ENCODE results near the gene NEDD4L.
"Not testable (repeated sequence)": the region's sequence is repeated elsewhere in the genome, so short reads cannot be mapped to it uniquely, and the experiment has no call there.

Gene NEDD4L

DNA sequence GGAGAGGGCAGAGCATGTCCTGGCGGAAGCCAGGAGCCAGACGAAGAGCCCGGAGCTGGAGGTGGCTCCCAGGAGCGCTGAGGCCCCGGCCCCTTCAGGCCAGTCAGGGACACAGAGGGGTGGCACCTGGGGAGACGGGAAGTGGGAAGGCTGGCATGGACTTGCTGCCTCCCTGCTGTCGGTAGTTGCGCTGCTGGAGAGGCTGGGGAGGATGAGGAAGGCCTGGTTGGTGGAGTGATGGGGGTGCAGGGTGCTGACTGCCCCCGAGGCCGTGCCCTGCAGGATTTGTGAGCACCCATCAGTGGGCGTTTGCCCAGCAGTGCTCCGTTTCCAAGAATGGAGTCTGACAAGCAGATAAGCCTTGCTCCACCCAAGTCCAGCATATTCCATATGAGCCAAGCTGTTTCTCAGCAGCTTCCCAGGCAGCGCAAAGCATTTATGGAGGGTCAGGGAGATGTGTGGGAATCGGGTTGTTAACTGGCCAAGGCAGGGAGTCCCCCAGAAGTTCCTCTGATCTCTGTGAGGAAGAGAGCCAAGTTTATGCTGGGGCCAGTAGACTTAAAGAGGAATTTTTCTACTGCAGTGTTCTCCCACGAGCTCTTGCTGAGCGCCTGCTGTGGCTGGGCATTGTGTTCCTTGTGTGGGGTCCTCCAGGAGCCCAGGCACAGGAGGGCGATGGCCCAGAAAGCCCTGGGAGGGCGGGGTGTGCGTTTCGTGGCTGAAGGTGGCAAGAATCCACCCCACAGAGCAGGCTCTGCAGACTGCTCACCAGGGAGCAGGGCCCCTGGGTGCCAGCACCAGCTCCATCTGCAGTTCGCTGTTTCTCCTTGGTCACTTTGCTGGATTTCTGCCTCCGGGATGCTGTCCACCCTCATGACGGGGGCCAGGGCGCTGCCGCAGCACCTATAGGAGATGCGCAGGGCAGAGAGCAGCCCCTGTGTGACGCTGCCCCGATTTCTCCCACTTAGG is 334.7 kb downstream of the NEDD4L start:
- intact Hi-C loops (cut with DNase I): no loop called here
- DNase-seq: no peak

DNA sequence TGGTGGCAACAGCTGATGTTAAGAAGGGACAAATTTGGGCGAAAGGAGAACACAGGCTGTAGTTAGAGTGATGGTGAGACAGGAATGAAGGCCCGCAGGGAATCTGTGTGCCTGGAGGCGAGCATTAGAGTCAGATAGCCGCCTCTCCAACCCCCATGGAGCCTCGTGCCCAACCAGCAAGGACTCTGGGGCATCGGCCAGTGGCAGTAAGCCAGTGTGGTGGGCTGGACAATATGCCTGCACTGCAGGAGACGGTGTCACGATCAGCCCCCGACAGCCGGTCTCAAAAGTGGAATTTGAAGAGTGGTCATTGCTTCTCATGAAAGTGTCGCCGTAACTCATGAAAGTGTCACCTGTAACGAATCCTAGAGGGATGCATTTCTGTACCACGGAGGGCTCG is 335.4 kb downstream of the NEDD4L start:
- no peak for DNase-seq
- intact Hi-C loops (cut with DNase I): no loop called here

GRCh38 chr18:58380113-58380512 is 336.1 kb downstream of the NEDD4L start:
- DNase-seq; intact Hi-C loops (cut with DNase I): not testable (repeated sequence)

GRCh38 chr18:58381676-58382411 is 337.8 kb downstream of the NEDD4L start:
- DNase-seq: no peak
- intact Hi-C loops (cut with DNase I): no loop called here

GRCh38 chr18:58382446-58382845 is 338.4 kb downstream of the NEDD4L start:
- intact Hi-C loops (cut with DNase I): no loop called here
- DNase-seq: no peak

DNA sequence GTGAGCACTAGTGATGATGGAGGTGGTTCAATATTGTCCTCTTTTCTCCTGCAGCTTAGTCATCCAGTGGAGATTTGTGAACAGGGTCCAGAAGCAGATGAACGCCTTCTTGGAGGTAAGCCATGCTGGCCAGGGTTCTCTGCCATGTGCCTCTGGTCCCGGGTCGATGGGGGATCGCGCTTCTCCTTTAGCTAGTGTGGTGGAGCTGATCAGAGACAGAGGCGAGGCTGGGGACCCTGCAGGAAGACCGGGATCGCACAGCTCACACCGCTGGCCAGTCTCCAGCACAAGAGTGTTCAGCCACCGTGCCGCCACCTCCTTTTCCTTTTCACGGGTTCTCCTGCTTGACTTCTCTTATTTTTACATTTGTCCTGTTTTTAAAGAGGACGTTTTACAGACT is 341.4 kb downstream of the NEDD4L start:
- peak in 1 of 42 donors; percentile 40 for DNase-seq

DNA sequence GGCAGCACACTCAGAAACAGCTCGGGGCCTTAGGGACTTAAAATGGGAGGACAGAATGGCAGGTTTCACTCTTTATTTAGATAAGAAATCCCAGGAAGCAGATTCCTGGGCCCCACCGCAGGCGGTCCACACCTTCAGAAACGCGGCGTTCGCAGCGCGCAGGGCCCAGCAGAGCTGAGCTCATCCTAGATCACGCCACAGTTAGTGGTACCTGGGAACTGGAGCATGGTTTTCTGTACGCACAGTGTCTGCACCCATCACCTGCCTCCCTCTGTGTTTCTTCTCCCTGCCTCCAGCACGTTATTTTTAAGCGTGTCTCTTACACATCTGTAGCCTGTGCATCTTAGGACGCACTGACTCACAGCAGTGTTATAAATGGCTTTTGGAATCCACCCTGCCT is 342.8 kb downstream of the NEDD4L start:
- DNase-seq: peak in 40 of 42 donors; percentile 27 to 90 (median 62)
- intact Hi-C loops (cut with DNase I): no loop called here

More for the DNA sequence above, 341.4 kb downstream of the NEDD4L start:
- intact Hi-C loops (cut with DNase I): no loop called here

GRCh38 chr18:58387716-58388115 is 343.7 kb downstream of the NEDD4L start:
- intact Hi-C loops (cut with DNase I): no loop called here

DNA sequence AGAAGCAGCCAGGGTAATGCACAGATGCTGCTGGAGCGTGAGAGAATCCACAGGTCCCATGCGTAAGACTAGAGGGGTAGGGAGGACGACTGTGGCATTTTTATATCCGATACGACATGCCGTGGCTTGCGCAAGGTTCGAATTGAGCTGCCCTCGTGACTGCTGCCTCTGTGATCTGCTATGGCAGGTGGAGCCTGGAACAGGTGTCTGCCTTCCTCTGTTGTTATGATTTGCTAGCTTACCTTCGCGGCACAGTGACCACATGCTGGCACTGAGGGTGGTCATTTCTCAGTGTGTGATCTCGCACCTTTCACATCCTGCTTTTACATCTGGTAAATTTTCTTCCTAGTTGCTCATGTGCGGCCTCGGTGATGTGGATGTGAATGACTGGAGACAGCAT is 344.7 kb downstream of the NEDD4L start:
- intact Hi-C loops (cut with DNase I): no loop called here

More at GRCh38 chr18:58387716-58388115, 343.7 kb downstream of the NEDD4L start:
- DNase-seq: peak in 2 of 42 donors; percentile 20

GRCh38 chr18:58389745-58390144 is 345.7 kb downstream of the NEDD4L start:
- peak in 1 of 42 donors; percentile 31 for DNase-seq
- intact Hi-C loops (cut with DNase I): no loop called here

More for the DNA sequence above, 344.7 kb downstream of the NEDD4L start:
- DNase-seq: no peak

DNA sequence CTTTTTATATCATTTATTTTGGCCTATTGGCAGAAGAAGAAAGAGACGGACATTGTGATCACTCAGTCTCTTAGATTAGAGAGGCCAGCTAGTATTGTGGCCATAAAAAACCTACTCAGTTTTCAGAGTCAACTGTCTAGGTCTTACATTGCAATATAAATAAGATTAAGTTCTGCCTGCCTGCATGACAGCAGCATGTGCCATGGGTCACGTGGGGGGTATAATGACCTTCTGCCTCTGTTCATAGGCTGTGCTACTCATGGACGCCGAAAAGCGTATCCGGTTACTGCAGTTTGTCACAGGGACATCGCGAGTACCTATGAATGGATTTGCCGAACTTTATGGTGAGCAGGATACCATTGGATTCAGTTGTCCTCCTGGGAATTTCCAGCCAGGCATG is 346.4 kb downstream of the NEDD4L start:
- DNase-seq: peak in 1 of 42 donors; percentile 9
- intact Hi-C loops (cut with DNase I): no loop called here

DNA sequence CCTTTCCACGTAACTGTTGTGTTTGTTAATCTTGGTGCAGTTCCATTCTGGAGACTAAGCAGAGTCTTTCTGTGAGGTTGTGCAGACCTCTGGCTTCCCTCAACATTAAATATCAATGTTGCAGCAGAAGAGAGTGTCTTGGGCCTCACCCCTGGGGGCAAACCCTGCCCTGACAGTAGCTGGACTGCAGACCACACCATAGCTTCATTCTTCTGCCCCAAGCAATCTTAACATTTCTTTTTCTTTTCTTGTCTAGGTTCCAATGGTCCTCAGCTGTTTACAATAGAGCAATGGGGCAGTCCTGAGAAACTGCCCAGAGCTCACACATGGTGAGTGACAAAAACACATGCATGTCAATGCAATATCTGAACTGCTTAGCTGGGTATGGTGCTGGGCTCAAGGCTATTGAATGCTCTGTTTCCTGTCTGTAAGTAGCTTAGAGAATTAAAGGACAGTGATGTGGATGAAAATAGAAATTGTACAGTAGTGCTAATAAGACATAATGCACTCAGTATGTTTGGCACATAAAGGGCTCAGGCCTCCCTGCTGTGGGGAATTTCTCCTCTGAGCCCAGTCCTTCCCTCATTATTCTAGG is 347.3 kb downstream of the NEDD4L start:
- intact Hi-C loops (cut with DNase I): no loop called here

DNA sequence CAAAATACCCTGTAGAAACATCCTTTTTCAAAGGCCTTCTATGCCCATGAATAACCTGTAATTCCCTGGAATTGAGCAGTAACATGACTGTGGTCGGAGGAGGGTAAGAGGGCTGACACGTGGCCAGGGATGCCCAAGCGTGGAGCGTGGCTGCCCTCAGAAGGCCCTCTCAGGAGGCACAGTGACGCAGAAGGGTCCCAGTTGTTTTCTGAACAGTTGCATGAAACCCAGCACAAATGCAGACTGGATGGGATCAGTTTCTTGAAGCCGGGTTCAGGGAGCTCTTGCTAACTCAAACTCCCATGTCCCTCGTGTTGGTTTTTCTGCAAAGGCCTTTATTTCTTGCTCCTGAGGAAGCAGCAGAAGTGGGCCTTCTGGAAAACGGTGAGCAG is 347.9 kb downstream of the NEDD4L start:
- intact Hi-C loops (cut with DNase I): no loop called here
- peak in 1 of 42 donors; percentile 9 for DNase-seq

More for the DNA sequence above, 347.3 kb downstream of the NEDD4L start:
- DNase-seq: peak in 1 of 42 donors; percentile 6

DNA sequence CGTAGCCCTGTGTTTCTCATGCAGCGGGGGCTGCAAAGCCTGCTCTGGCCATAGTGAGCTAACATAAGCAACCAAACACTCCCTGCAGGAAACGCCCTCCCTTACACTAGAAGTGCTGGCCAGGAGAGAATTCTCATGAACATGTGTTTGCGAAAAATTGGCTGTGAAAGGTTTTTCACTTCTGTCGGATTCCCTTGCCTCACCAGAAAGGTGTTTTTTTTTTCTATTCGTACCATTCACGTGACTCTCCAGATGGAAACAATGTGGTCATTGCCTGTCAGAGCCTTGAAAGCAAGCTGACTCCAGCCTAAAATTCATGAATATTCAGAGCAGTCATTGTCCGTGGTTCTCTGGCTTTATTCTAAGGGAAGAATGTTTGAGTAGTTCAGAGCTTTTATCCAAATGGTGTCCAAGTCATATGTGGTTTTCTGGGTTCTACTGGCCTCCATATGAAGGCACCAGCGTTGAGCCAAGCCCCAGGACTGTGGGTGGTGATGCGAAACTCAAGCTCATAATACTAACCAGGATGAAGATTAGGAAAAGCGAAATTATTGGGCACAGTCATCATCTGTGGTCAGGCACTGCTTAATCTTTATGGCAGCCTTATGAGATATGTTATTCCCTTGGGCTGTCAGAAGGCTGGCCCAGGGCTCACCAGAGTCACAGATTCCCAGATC is 348.4 kb downstream of the NEDD4L start:
- peak in 1 of 42 donors; percentile 7 for DNase-seq
- intact Hi-C loops (cut with DNase I): no loop called here

GRCh38 chr18:58393295-58393694 is 349.3 kb downstream of the NEDD4L start:
- intact Hi-C loops (cut with DNase I): no loop called here
- DNase-seq: peak in 1 of 42 donors; percentile 4

DNA sequence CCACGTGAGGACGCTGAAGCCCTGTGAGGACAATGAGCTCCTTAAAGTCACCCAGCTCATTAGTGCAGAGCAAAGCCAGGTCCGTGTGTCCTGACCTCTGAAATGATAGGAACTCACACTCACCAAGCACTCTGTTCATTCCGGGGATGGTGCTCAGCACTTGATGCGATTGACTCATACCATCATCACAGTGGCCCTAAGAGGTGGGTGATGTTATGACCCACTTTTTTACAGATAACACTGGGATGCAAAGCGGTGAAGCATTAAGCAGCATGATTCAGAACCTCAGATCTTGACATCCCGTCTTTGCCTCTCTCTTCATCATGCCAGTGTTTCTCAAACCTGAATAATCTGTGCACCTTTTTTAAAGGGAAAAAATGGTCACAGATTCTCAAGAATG is 350.0 kb downstream of the NEDD4L start:
- peak in 13 of 42 donors; percentile 23 to 68 (median 36) for DNase-seq
- intact Hi-C loops (cut with DNase I): no loop called here

- intact Hi-C loops (cut with DNase I): no loop called here
- peak in 9 of 42 donors; percentile 14 to 53 (median 32) for DNase-seq
These were observed 350.8 kb downstream of the NEDD4L start for GRCh38 chr18:58394602-58395425.

DNA sequence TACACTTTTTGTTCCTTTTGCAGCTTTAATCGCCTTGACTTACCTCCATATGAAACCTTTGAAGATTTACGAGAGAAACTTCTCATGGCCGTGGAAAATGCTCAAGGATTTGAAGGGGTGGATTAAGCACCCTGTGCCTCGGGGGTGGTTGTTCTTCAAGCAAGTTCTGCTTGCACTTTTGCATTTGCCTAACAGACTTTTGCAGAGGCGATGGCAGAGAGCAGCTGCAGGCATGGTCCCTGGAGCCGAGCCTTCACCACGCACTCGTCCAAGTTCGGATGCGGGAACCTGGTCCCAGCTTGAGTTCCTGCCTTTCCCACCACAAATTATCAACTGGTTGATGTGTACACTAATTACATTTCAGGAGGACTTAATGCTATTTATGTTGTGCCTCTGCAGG is 352.1 kb downstream of the NEDD4L start:
- intact Hi-C loops (cut with DNase I): no loop called here
- peak in 34 of 42 donors; percentile 20 to 82 (median 52) for DNase-seq

Measured in head of caudate nucleus (tissue), 42 donors.